HEK293T (cell line): ENCODE results near the gene DNMT1.

Experiments
- BHLHE40 ChIP-seq: fragments of 450-650 bp; IDR thresholded peaks from 2 replicates; pipeline ENCODE4 v1.6.1; 2016; ENCODE audit warnings: mild to moderate bottlenecking, moderate library complexity, borderline replicate concordance
- ELF4 ChIP-seq: fragments of 450-650 bp; IDR thresholded peaks from 2 replicates; pipeline ENCODE4 v1.6.1; 2017; ENCODE audit warnings: antibody characterized with exemption
- FOXA1 ChIP-seq: fragments of 450-650 bp; IDR thresholded peaks from 2 replicates; pipeline ENCODE4 v1.6.1; 2016; ENCODE audit warnings: mild to moderate bottlenecking
- FOXM1 ChIP-seq: fragments of 450-650 bp; IDR thresholded peaks from 2 replicates; pipeline ENCODE4 v1.6.1; 2017; ENCODE audit warnings: mild to moderate bottlenecking, borderline replicate concordance
- L3MBTL2 ChIP-seq: fragments of 450-650 bp; conservative IDR thresholded peaks from 2 replicates; pipeline ENCODE4 v1.6.1; 2016; ENCODE audit warnings: mild to moderate bottlenecking
- PKNOX1 ChIP-seq: fragments of 450-650 bp; IDR thresholded peaks from 2 replicates; pipeline ENCODE4 v1.6.1; 2016
- SP1 ChIP-seq: fragments of 450-650 bp; IDR thresholded peaks from 2 replicates; pipeline ENCODE4 v1.6.1; 2017
- SUZ12 ChIP-seq: fragments of 450-650 bp; IDR thresholded peaks from 2 replicates; pipeline ENCODE4 v1.6.1; 2016; ENCODE audit warnings: mild to moderate bottlenecking
- TARDBP ChIP-seq: fragments of 450-650 bp; IDR thresholded peaks from 2 replicates; pipeline ENCODE4 v1.6.1; 2016

- TF ChIP-seq L3MBTL2 (no peak), SUZ12 (no peak), PKNOX1 (no peak), FOXM1 (no peak), SP1 (no peak), TARDBP (no peak), FOXA1 (no peak), ELF4 (no peak), BHLHE40 (no peak)
These were observed 7.4 kb downstream of the DNMT1 start for GRCh38 chr19:10187315-10187714.
